Kidney epithelial cell (primary cell): ENCODE results near the gene SNAI1. TPM values are rescaled to one million over a fixed set of nuclear protein-coding genes. Genes with fewer than 3 reads are reported as not detected.

Experiments used
- DNase-seq: peaks from one replicate; pipeline ENCODE4 v3.0.0-alpha.2; 2010; ENCODE audit warnings: low read depth
- H3K27me3 ChIP-seq: 2 replicates; pipeline ENCODE4 v1.6.0; 2011; ENCODE audit warnings: low read length; ENCODE audit not compliant: control insufficient read depth, insufficient read depth
- H3K36me3 ChIP-seq: 2 replicates; pipeline ENCODE4 v1.5.1; 2011; ENCODE audit warnings: low read length; ENCODE audit not compliant: control insufficient read depth, insufficient read depth
- H3K4me3 ChIP-seq: 2 replicates; pipeline ENCODE4 v1.5.1; 2011; ENCODE audit warnings: low read depth, mild to moderate bottlenecking, control low read depth, low read length
- CTCF ChIP-seq: IDR thresholded peaks from 2 replicates; pipeline ENCODE4 v1.5.1; 2011; ENCODE audit warnings: mild to moderate bottlenecking, moderate library complexity, low read length, control low read depth, inconsistent platforms; ENCODE audit not compliant: insufficient read depth, poor library complexity, severe bottlenecking
- total RNA-seq: library from RNA; depleted of rRNA; stranded (reverse); fragments of >200 nt; gene quantifications from 2 replicates; pipeline ENCODE4 v1.2.3, GENCODE V29; 2015

The SNAI1 gene
- total RNA-seq, 1 donor from 2014 or later, result not detected

- Histone ChIP-seq H3K4me3 (no peak overlapping the region), H3K36me3 (no peaks in the 10 kb centered on the region), H3K27me3 (no peaks in the 10 kb centered on the region)
- TF ChIP-seq CTCF, result no peak
- no peak for DNase-seq
Observed at GRCh38 chr20:49938173-49939163, 44.3 kb upstream of the SNAI1 start.

GRCh38 chr20:49941456-49941855 is 41.3 kb upstream of the SNAI1 start:
- DNase-seq, result no peak
- Histone ChIP-seq H3K27me3 (no peaks in the 10 kb centered on the region), H3K36me3 (peaks cover 1% of the 10 kb centered on the region), H3K4me3 (no peak overlapping the region)
- no peak for TF ChIP-seq CTCF

- Histone ChIP-seq H3K4me3 (no peak overlapping the region), H3K36me3 (peaks cover 1% of the 10 kb centered on the region), H3K27me3 (no peaks in the 10 kb centered on the region)
- no peak for TF ChIP-seq CTCF
- DNase-seq, result no peak
Observed at GRCh38 chr20:49942303-49942702, 40.5 kb upstream of the SNAI1 start.

GRCh38 chr20:49942942-49943341 is 39.8 kb upstream of the SNAI1 start:
- no peak for TF ChIP-seq CTCF
- Histone ChIP-seq H3K27me3 (no peaks in the 10 kb centered on the region), H3K36me3 (peaks cover 1% of the 10 kb centered on the region), H3K4me3 (no peak overlapping the region)
- no peak for DNase-seq

- no peak for DNase-seq
- Histone ChIP-seq H3K27me3 (no peaks in the 10 kb centered on the region), H3K4me3 (no peak overlapping the region), H3K36me3 (peaks cover 1% of the 10 kb centered on the region)
- no peak for TF ChIP-seq CTCF
Observed at GRCh38 chr20:49945306-49945700, 37.5 kb upstream of the SNAI1 start.
